ENCODE results near the gene RGS9. TPM values are rescaled to one million over a fixed set of nuclear protein-coding genes. Genes with fewer than 3 reads are reported as not detected.
A peak's percentile ranks its signal among the peaks of the same experiment; 100 is the strongest.

Gene RGS9
- total and polyA plus RNA-seq, 10 of the 15 experiments (the other 5 are each of a cell fraction or from before 2014, with no cell fraction given): 1.1 to 10.6 (median 5.6) TPM

DNA sequence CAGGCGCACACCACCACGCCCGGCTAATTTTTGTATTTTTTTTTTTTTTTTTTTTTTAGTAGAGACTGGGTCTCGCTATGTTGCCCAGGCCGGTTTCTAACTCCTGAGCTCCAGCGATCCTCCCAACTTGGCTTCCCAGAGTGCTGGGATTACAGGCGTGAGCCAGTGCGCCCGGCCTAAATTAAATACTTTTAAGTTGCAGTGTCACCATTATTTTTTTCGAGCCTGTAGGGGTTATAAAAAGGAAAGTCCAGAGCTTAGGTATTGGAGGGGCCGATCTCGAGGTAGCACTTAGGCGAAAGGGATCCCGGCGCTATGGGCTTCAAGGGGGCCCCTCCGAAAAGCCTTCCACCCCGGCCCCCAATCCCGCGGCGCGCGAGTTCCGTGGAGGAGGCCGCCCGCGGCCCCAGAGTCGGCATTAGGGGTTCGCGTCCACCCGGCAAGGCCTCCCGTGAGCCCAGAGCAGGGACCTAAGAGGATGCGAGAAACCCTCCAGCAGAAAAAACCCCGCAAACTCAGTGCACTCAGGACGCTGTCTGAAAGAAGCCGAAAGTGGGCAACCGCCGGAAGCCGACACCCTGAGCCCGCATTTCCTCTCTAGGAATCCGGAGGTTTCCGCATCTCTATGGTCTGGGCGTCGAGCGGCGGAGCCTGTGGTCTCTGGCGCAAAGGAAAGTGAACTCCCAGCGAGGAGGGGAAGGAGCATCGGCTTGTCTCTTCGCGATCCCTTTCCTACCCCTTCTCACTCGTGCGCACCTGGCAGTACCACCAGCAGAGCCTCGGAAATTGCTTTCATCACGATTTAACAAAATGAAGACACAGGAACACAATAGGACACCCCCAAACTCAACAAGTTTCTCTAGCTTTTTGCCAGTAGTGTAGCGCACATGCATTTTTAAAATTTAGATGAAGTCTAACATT is 14.1 kb upstream of the RGS9 start (continued):
- TF ChIP-seq NFYA (IDR thresholded peaks at IDR 0.05; ENCODE audit: borderline replicate concordance, low read depth, low read length) (no peak), MAX (IDR thresholded peaks at IDR 0.05; ENCODE audit: low read depth, low read length) (no peak), BACH1 (IDR thresholded peaks at IDR 0.05; ENCODE audit: borderline replicate concordance) (no peak), NBN (IDR thresholded peaks at IDR 0.05) (peak; percentile 55; the same call in 1 of the 2 replicates), MTA2 (IDR thresholded peaks at IDR 0.05; ENCODE audit: low read depth) (0 out of 2 replicates have a peak, but pooled peaks have one; percentile 25), EED (IDR thresholded peaks at IDR 0.05; ENCODE audit: low read depth) (peak; percentile 63), HDGF (IDR thresholded peaks at IDR 0.05) (0 out of 2 replicates have a peak, but pooled peaks have one; percentile 39), BCL11A (IDR thresholded peaks at IDR 0.05; ENCODE audit: low read depth, low read length) (no peak), RELA (IDR thresholded peaks at IDR 0.05; ENCODE audit: borderline replicate concordance, partially characterized antibody) (no peak), CBFB (IDR thresholded peaks at IDR 0.05; ENCODE audit: low read depth) (peak; percentile 66; the same call in 1 of the 2 replicates), IKZF1 (conservative IDR thresholded peaks at IDR 0.05) (peak; percentile 61), MYB (IDR thresholded peaks at IDR 0.05; ENCODE audit: borderline replicate concordance, low read depth, low read length) (no peak), MYC (IDR thresholded peaks at IDR 0.05; ENCODE audit: insufficient read depth, insufficient read length, insufficient replicate concordance, low read length, severe bottlenecking) (no peak), HCFC1 (IDR thresholded peaks at IDR 0.05; ENCODE audit: low read length) (peak; percentile 35; the same call in 1 of the 2 replicates), GABPA (IDR thresholded peaks at IDR 0.05; ENCODE audit: low read depth) (peak; percentile 79), RUNX3 (IDR thresholded peaks at IDR 0.05; ENCODE audit: low read length) (peak; percentile 91), NKRF (conservative IDR thresholded peaks at IDR 0.05) (no peak; the same call in 1 of the 2 replicates), LARP7 (IDR thresholded peaks at IDR 0.05) (no peak), ZNF207 (IDR thresholded peaks at IDR 0.05; ENCODE audit: borderline replicate concordance) (no peak), TAF1 (IDR thresholded peaks at IDR 0.05; ENCODE audit: borderline replicate concordance, low read depth, low read length) (peak; percentile 95), SIX5 (IDR thresholded peaks at IDR 0.05; ENCODE audit: low read depth, low read length, severe bottlenecking) (peak; percentile 11), NFIC (IDR thresholded peaks at IDR 0.05; ENCODE audit: low read depth, low read length) (no peak), NFYB (IDR thresholded peaks at IDR 0.05; ENCODE audit: insufficient read depth, low read depth, low read length) (no peak), ZNF217 (IDR thresholded peaks at IDR 0.05) (no peak), POLR2A (IDR thresholded peaks at IDR 0.05; ENCODE audit: low read depth, low read length) (peak; percentile 90), POLR2AphosphoS5 (IDR thresholded peaks at IDR 0.05; ENCODE audit: low read length) (peak; percentile 89), FOXK2 (IDR thresholded peaks at IDR 0.05) (no peak), ZSCAN29 (IDR thresholded peaks at IDR 0.05) (peak; percentile 63; the same call in 1 of the 2 replicates)
- TF ChIP-seq, protein P1, sequence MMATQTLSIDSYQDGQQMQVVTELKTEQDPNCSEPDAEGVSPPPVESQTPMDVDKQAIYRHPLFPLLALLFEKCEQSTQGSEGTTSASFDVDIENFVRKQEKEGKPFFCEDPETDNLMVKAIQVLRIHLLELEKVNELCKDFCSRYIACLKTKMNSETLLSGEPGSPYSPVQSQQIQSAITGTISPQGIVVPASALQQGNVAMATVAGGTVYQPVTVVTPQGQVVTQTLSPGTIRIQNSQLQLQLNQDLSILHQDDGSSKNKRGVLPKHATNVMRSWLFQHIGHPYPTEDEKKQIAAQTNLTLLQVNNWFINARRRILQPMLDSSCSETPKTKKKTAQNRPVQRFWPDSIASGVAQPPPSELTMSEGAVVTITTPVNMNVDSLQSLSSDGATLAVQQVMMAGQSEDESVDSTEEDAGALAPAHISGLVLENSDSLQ (IDR thresholded peaks at IDR 0.05): no peak

All from GM12878 (cell line).